Caco-2 (cell line): ENCODE measurements around the gene ZNRF3. TPM values are rescaled to one million over a fixed set of nuclear protein-coding genes. Genes with fewer than 3 reads are reported as not detected.

Experiments
- BruUV-seq: library from RNA; stranded (reverse); fragments of 400-500 nt; replicated peaks from 2 replicates; lab custom pipeline; 2021; lab: Mats Ljungman, UMichigan
- CTCF ChIA-PET: fragments of 300-600 bp; sonication (Branson Sonifier 250); formaldehyde crosslinking; loops from one replicate; lab custom pipeline; 2022; ENCODE audit warnings: antibody characterized with exemption; lab: Charles Lee
- POLR2A ChIA-PET: fragments of 300-600 bp; sonication (Branson Sonifier 250); formaldehyde crosslinking; loops from one replicate; lab custom pipeline; 2022; ENCODE audit warnings: antibody characterized with exemption; lab: Charles Lee
- DNase-seq, 2 experiments: peaks; one replicate each; pipeline versions ENCODE4 v3.0.0 to v3.0.0-alpha.2; 2020 to 2022
- H3K27me3 ChIP-seq: replicated peaks from 2 replicates; pipeline ENCODE4 v1.6.0; 2011; ENCODE audit warnings: low read length; ENCODE audit not compliant: control insufficient read depth, insufficient read depth
- H3K36me3 ChIP-seq: 2 replicates; pipeline ENCODE4 v1.5.1; 2011; ENCODE audit warnings: low read length; ENCODE audit not compliant: control insufficient read depth, insufficient read depth
- H3K4me1 ChIP-seq: fragments of 250-450 bp; sonication (Bioruptor Pico); 2 replicates; pipeline ENCODE4 v1.5.1; 2020; ENCODE audit warnings: mild to moderate bottlenecking
- H3K4me3 ChIP-seq: 2 replicates; pipeline ENCODE4 v1.5.1; 2011; ENCODE audit warnings: low read depth, mild to moderate bottlenecking, control low read depth, low read length
- H3K9me3 ChIP-seq: fragments of 250-450 bp; sonication (Bioruptor Pico); 2 replicates; pipeline ENCODE4 v1.5.1; 2020; ENCODE audit warnings: mild to moderate bottlenecking, moderate library complexity
- H3K27ac Mint-ChIP-seq: one replicate; pipeline ENCODE4 v1.8.0; 2022; ENCODE audit warnings: mixed read lengths; ENCODE audit not compliant: unreplicated experiment
- H3K27me3 Mint-ChIP-seq: one replicate; pipeline ENCODE4 v1.8.0; 2022; ENCODE audit warnings: mixed read lengths; ENCODE audit not compliant: insufficient read depth, unreplicated experiment
- H3K36me3 Mint-ChIP-seq: one replicate; pipeline ENCODE4 v1.8.0; 2022; ENCODE audit warnings: mild to moderate bottlenecking, mixed read lengths; ENCODE audit not compliant: insufficient read depth, unreplicated experiment
- H3K4me1 Mint-ChIP-seq: one replicate; pipeline ENCODE4 v1.8.0; 2022; ENCODE audit warnings: low read depth, mixed read lengths; ENCODE audit not compliant: unreplicated experiment
- H3K4me3 Mint-ChIP-seq: one replicate; pipeline ENCODE4 v1.8.0; 2022; ENCODE audit warnings: mild to moderate bottlenecking, moderate library complexity, mixed read lengths; ENCODE audit not compliant: unreplicated experiment
- H3K9me3 Mint-ChIP-seq: one replicate; pipeline ENCODE4 v1.8.0; 2022; ENCODE audit warnings: mixed read lengths; ENCODE audit not compliant: unreplicated experiment
- CTCF ChIP-seq, 2 experiments: fragments of 200-600 bp in 1 of 2; IDR thresholded peaks; 1 replicate in 1 of 2; 2 replicates in 1 of 2; pipeline versions ENCODE4 v1.5.1 to v1.8.0; 2011 to 2022; ENCODE audit warnings: antibody characterized with exemption in 1 of 2, control low read depth in 1 of 2, inconsistent platforms in 1 of 2, low read depth in 1 of 2, low read length in 1 of 2, mild to moderate bottlenecking in 1 of 2, moderate library complexity in 1 of 2; ENCODE audit not compliant: insufficient read depth in 1 of 2, severe bottlenecking in 1 of 2, unreplicated experiment in 1 of 2
- intact Hi-C: fragments of 100-400 bp; cut with micrococcal nuclease; formaldehyde crosslinking; loops from one replicate; pipeline ENCODE4 v1.10.0; 2022; ENCODE audit not compliant: unreplicated experiment
- total RNA-seq: library from RNA; stranded (reverse); gene quantifications from 2 replicates; pipeline ENCODE4 v1.2.3, GENCODE V29; 2022

ZNRF3 gene
- total RNA-seq, 1 experiment from 2014 or later: 41.1 TPM

GRCh38 chr22:28951969-28952521 lies 68.7 kb downstream of the ZNRF3 start:
- BruUV-seq: no TSS peak
- no peaks in the 10 kb centered on the region for H3K27me3 Mint-ChIP-seq
- no peaks in the 10 kb centered on the region for H3K9me3 Mint-ChIP-seq
- H3K4me3 ChIP-seq: no peak overlapping the region
- DNase-seq: peak; percentile 75 to 78
- CTCF ChIA-PET: interaction anchor here (0.6 to 2.1 kb wide), 17 partner anchors 9 to 168 kb away, joined by 3 to 15 read pairs (median 5); partner anchors contain the start of gene ZNRF3
- TF ChIP-seq CTCF (IDR thresholded peaks at IDR 0.05; ENCODE audit: insufficient read depth in 1 of 2, low read depth in 1 of 2, low read length in 1 of 2, severe bottlenecking in 1 of 2, unreplicated experiment in 1 of 2): peak in 1 of 2 experiments; percentile 62
- H3K27ac Mint-ChIP-seq: peak overlapping the region; percentile 91
- POLR2A ChIA-PET: interaction anchor here (0.7 to 1.3 kb wide), 3 partner anchors 40 to 78 kb away, joined by 3 to 8 read pairs (median 3); no protein-coding TSS in a partner anchor
- H3K4me1 ChIP-seq: peaks cover 63% of the 10 kb centered on the region
- H3K36me3 ChIP-seq: peaks cover 1% of the 10 kb centered on the region; the same call in 1 of the 2 replicates
- H3K4me1 Mint-ChIP-seq: peaks cover 48% of the 10 kb centered on the region
- peak overlapping the region; percentile 28 for H3K4me3 Mint-ChIP-seq
- intact Hi-C loops: loop anchor here (1.0 to 2.0 kb wide), 4 partner anchors 40 to 97 kb away; no protein-coding TSS in a partner anchor
- H3K9me3 ChIP-seq: peaks cover 6% of the 10 kb centered on the region; the same call in 1 of the 2 replicates
- peaks cover 47% of the 10 kb centered on the region for H3K36me3 Mint-ChIP-seq
- H3K27me3 ChIP-seq: no peaks in the 10 kb centered on the region

- Mint-ChIP-seq H3K4me1 (peaks cover 48% of the 10 kb centered on the region), H3K9me3 (no peaks in the 10 kb centered on the region), H3K36me3 (peaks cover 55% of the 10 kb centered on the region), H3K4me3 (peak overlapping the region; percentile 28), H3K27me3 (no peaks in the 10 kb centered on the region), H3K27ac (peak overlapping the region; percentile 91)
- BruUV-seq: no TSS peak
- Histone ChIP-seq H3K9me3 (no peaks in the 10 kb centered on the region), H3K36me3 (peaks cover 1% of the 10 kb centered on the region; the same call in 1 of the 2 replicates), H3K27me3 (no peaks in the 10 kb centered on the region), H3K4me3 (no peak overlapping the region), H3K4me1 (peaks cover 62% of the 10 kb centered on the region)
- DNase-seq: peak; percentile 37 to 51
- ChIA-PET CTCF (interaction anchor here (0.6 to 2.1 kb wide), 16 partner anchors 10 to 169 kb away, joined by 3 to 15 read pairs (median 5); partner anchors contain the start of gene ZNRF3), POLR2A (interaction anchor here (0.8 to 1.3 kb wide), 2 partner anchors 41 to 67 kb away, joined by 3 to 8 read pairs; no protein-coding TSS in a partner anchor)
- no peak for TF ChIP-seq CTCF (IDR thresholded peaks at IDR 0.05; ENCODE audit: insufficient read depth in 1 of 2, low read depth in 1 of 2, low read length in 1 of 2, severe bottlenecking in 1 of 2, unreplicated experiment in 1 of 2)
- intact Hi-C loops: loop anchor here (1.0 to 2.0 kb wide), 4 partner anchors 41 to 98 kb away; no protein-coding TSS in a partner anchor
Measured at GRCh38 chr22:28952857-28953256, 69.5 kb downstream of the ZNRF3 start.

GRCh38 chr22:28953403-28953802 lies 70.0 kb downstream of the ZNRF3 start:
- H3K4me3 Mint-ChIP-seq: no peak overlapping the region
- no TSS peak for BruUV-seq
- H3K9me3 Mint-ChIP-seq: no peaks in the 10 kb centered on the region
- Histone ChIP-seq H3K27me3 (no peaks in the 10 kb centered on the region), H3K4me1 (peaks cover 57% of the 10 kb centered on the region), H3K9me3 (no peaks in the 10 kb centered on the region), H3K36me3 (peaks cover 1% of the 10 kb centered on the region; the same call in 1 of the 2 replicates), H3K4me3 (no peak overlapping the region)
- H3K4me1 Mint-ChIP-seq: peaks cover 48% of the 10 kb centered on the region
- ChIA-PET POLR2A (interaction anchor here (0.7 to 1.3 kb wide), 2 partner anchors 24 to 41 kb away, joined by 3 to 8 read pairs; no protein-coding TSS in a partner anchor), CTCF (interaction anchor here (1.8 kb wide), 1 partner anchor 87 kb away, joined by 10 read pairs; no protein-coding TSS in a partner anchor)
- peaks cover 61% of the 10 kb centered on the region for H3K36me3 Mint-ChIP-seq
- no peak for TF ChIP-seq CTCF (IDR thresholded peaks at IDR 0.05; ENCODE audit: insufficient read depth in 1 of 2, low read depth in 1 of 2, low read length in 1 of 2, severe bottlenecking in 1 of 2, unreplicated experiment in 1 of 2)
- no peak for DNase-seq
- intact Hi-C loops: loop anchor here (2.0 kb wide), 2 partner anchors 67 to 87 kb away; no protein-coding TSS in a partner anchor
- H3K27me3 Mint-ChIP-seq: no peaks in the 10 kb centered on the region
- peak overlapping the region; percentile 91 for H3K27ac Mint-ChIP-seq
